Tibial nerve (tissue), 4 donors: Measurements from ENCODE around the gene DRD3. TPM values are rescaled to one million over a fixed set of nuclear protein-coding genes. Genes with fewer than 3 reads are reported as not detected.
A peak's percentile ranks its signal among the peaks of the same experiment; 100 is the strongest.

Experiments used
- DNase-seq, 2 donors: peaks; one replicate each; pipeline ENCODE4 v3.0.0-alpha.2; 2019; ENCODE audit warnings: low spot score in 2 of 2
- H3K27ac ChIP-seq, 4 donors: fragments of 200-600 bp; sonication (generic) in 3 of 4; one replicate each; pipeline ENCODE4 v1.5.1; 2017 to 2019; ENCODE audit warnings: mild to moderate bottlenecking in 1 of 4
- H3K27me3 ChIP-seq, 2 donors: fragments of 200-600 bp; sonication (generic) in 1 of 2; one replicate each; pipeline versions ENCODE4 v1.5.1 to v1.6.0; 2017 to 2019
- H3K36me3 ChIP-seq, 3 donors: fragments of 200-600 bp; sonication (generic); one replicate each; pipeline ENCODE4 v1.5.1; 2018 to 2019
- H3K4me1 ChIP-seq, 4 donors: fragments of 200-600 bp; sonication (generic) in 3 of 4; one replicate each; pipeline ENCODE4 v1.5.1; 2017 to 2019
- H3K4me3 ChIP-seq, 4 donors: fragments of 200-600 bp; sonication (generic) in 3 of 4; one replicate each; pipeline ENCODE4 v1.5.1; 2017 to 2019; ENCODE audit warnings: mild to moderate bottlenecking in 1 of 4, moderate library complexity in 1 of 4
- H3K9me3 ChIP-seq, 4 donors: fragments of 200-600 bp; sonication (generic) in 3 of 4; one replicate each; pipeline ENCODE4 v1.5.1; 2017 to 2019
- CTCF ChIP-seq, 5 experiments: fragments of 200-600 bp in 3 of 5; fragments of 450-650 bp in 2 of 5; sonication (generic) in 3 of 5; IDR thresholded peaks; one replicate each; pipeline ENCODE4 v1.5.1; 2016 to 2019; ENCODE audit warnings: antibody characterized with exemption in 5 of 5, mild to moderate bottlenecking in 3 of 5, moderate library complexity in 2 of 5
- EP300 ChIP-seq, 2 donors: sonication (generic); formaldehyde crosslinking; IDR thresholded peaks; one replicate each; pipeline ENCODE4 v1.6.1; 2017; ENCODE audit warnings: antibody characterized with exemption in 2 of 2, mild to moderate bottlenecking in 1 of 2
- POLR2A ChIP-seq, 2 donors: fragments of 450-650 bp; IDR thresholded peaks; one replicate each; pipeline ENCODE4 v1.6.1; 2017; ENCODE audit warnings: antibody characterized with exemption in 2 of 2, mild to moderate bottlenecking in 2 of 2, moderate library complexity in 2 of 2
- WGBS, 2 donors: methylation state at CpG; one replicate each; pipeline ENCODE4 v1.1.5; 2018; 5-methylcytosine and 5-hydroxymethylcytosine counted together
- total RNA-seq, 4 donors: library from RNA; depleted of rRNA; stranded (reverse); fragments of >200 nt; gene quantifications; one replicate each; pipeline ENCODE4 v1.1.0, GENCODE V29; 2016

DRD3 gene
- total RNA-seq, 4 donors from 2014 or later, result not detected

GRCh38 chr3:114216186-114216970 lies 37.5 kb upstream of the DRD3 start:
- Histone ChIP-seq H3K4me3 (no peak overlapping the region), H3K36me3 (no peaks in the 10 kb centered on the region), H3K27ac (no peak overlapping the region), H3K4me1 (peaks cover 0 to 15% (median 3%) of the 10 kb centered on the region in 4 donors), H3K27me3 (no peaks in the 10 kb centered on the region), H3K9me3 (no peaks in the 10 kb centered on the region)
- 85 to 90% methylated on average over 5 of the region's 5 CpGs for WGBS, 2 donors
- TF ChIP-seq EP300 (IDR thresholded peaks at IDR 0.05) (no peak), CTCF (IDR thresholded peaks at IDR 0.05) (no peak), POLR2A (IDR thresholded peaks at IDR 0.05) (no peak)
- no peak for DNase-seq

- peak overlapping the region in 2 of 4 donors; percentile 37 to 42 for H3K4me3 ChIP-seq
- H3K4me1 ChIP-seq, result peaks cover 0 to 15% (median 3%) of the 10 kb centered on the region in 4 donors
- no peak for TF ChIP-seq CTCF (IDR thresholded peaks at IDR 0.05)
- no peak for TF ChIP-seq EP300 (IDR thresholded peaks at IDR 0.05)
- TF ChIP-seq POLR2A (IDR thresholded peaks at IDR 0.05), result no peak
- H3K27ac ChIP-seq, result peak overlapping the region in 2 of 4 donors; percentile 22 to 85
- no peaks in the 10 kb centered on the region for H3K27me3 ChIP-seq
- WGBS, 2 donors, result 65 to 68% methylated on average over 6 of the region's 6 CpGs
- H3K9me3 ChIP-seq, result no peaks in the 10 kb centered on the region
- no peak for DNase-seq
- H3K36me3 ChIP-seq, result no peaks in the 10 kb centered on the region
Observed at GRCh38 chr3:114214542-114215341, 35.9 kb upstream of the DRD3 start.

- peak in 1 of 2 donors; percentile 12 for DNase-seq
- H3K27ac ChIP-seq, result peak overlapping the region in 2 of 4 donors; percentile 22 to 85
Observed at GRCh38 chr3:114213627-114214541, 35.0 kb upstream of the DRD3 start.

GRCh38 chr3:114213292-114213626 lies 34.4 kb upstream of the DRD3 start:
- H3K9me3 ChIP-seq, result no peaks in the 10 kb centered on the region
- no peaks in the 10 kb centered on the region for H3K36me3 ChIP-seq
- no peaks in the 10 kb centered on the region for H3K27me3 ChIP-seq
- 39 to 46% methylated on average over 4 of the region's 4 CpGs for WGBS, 2 donors
- H3K4me1 ChIP-seq, result peaks cover 0 to 15% (median 3%) of the 10 kb centered on the region in 4 donors
- no peak for DNase-seq
- no peak for TF ChIP-seq EP300 (IDR thresholded peaks at IDR 0.05)
- no peak for TF ChIP-seq POLR2A (IDR thresholded peaks at IDR 0.05)
- TF ChIP-seq CTCF (IDR thresholded peaks at IDR 0.05), result no peak
- no peak overlapping the region for H3K4me3 ChIP-seq
- H3K27ac ChIP-seq, result peak overlapping the region in 1 of 4 donors; percentile 58

More at GRCh38 chr3:114213627-114214541, 35.0 kb upstream of the DRD3 start:
- H3K27me3 ChIP-seq, result no peaks in the 10 kb centered on the region
- WGBS, 2 donors, result 28 to 33% methylated on average over 19 of the region's 19 CpGs
- H3K36me3 ChIP-seq, result no peaks in the 10 kb centered on the region
- peak overlapping the region in 2 of 4 donors; percentile 37 to 42 for H3K4me3 ChIP-seq
- peaks cover 0 to 15% (median 3%) of the 10 kb centered on the region in 4 donors for H3K4me1 ChIP-seq
- no peaks in the 10 kb centered on the region for H3K9me3 ChIP-seq
- TF ChIP-seq POLR2A (IDR thresholded peaks at IDR 0.05), result no peak
- no peak for TF ChIP-seq CTCF (IDR thresholded peaks at IDR 0.05)
- TF ChIP-seq EP300 (IDR thresholded peaks at IDR 0.05), result no peak
